HG02642 (cell line): ENCODE measurements around the gene TMEM60.
"Not testable (repeated sequence)": the region's sequence is repeated elsewhere in the genome, so short reads cannot be mapped to it uniquely, and the experiment has no call there.

ENCODE experiments used
- ATAC-seq: cut with Tn5 transposase; IDR thresholded peaks from one replicate; pipeline ENCODE4 v1.9.1; 2021; ENCODE audit warnings: mild to moderate bottlenecking; ENCODE audit not compliant: unreplicated experiment, poor library complexity

TMEM60 gene, protein sequence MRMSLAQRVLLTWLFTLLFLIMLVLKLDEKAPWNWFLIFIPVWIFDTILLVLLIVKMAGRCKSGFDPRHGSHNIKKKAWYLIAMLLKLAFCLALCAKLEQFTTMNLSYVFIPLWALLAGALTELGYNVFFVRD

DNA sequence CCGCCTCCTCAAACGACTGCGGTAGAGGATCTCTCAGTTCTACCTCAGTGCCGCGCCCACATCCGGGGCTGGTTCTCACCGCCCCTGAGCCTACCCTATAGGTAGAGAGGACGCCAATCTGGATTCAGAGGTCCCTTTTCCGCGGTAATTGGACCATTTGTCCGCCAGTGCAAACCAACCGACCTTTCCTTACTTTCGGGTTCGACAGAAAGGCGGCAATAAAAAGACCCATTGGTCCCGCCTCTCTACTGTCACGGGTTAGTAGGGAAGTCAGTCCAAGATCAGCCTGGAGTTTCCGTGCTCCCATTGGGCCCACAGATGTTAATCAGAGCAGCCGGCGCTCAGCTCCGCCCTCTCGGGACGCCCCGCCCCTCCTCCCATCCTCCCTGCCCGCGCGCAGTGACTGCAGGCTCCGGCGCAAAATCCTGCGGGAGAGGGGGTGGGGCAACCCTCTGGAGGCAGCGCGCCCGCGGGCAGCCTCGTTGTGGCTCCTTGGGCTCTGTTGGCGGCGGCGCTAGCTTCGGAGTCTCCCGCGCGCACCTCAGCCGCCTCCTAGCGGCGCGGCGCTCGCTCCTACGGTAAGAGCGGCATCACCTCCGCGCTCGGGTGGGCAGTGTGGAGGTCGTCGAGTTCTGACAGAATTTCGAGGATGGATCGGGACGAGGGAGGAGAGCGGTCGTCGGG lies at the start of gene TMEM60, which contains the start of gene PHTF2:
Gene TMEM60 (minus strand): TSS at position 41 of the 684 bp plus-strand sequence. CDS start 4,061 bp downstream, outside the sequence.
Gene PHTF2 (plus strand): TSS at position 380 of the 684 bp plus-strand sequence.
- ATAC-seq: peak; percentile 91

DNA sequence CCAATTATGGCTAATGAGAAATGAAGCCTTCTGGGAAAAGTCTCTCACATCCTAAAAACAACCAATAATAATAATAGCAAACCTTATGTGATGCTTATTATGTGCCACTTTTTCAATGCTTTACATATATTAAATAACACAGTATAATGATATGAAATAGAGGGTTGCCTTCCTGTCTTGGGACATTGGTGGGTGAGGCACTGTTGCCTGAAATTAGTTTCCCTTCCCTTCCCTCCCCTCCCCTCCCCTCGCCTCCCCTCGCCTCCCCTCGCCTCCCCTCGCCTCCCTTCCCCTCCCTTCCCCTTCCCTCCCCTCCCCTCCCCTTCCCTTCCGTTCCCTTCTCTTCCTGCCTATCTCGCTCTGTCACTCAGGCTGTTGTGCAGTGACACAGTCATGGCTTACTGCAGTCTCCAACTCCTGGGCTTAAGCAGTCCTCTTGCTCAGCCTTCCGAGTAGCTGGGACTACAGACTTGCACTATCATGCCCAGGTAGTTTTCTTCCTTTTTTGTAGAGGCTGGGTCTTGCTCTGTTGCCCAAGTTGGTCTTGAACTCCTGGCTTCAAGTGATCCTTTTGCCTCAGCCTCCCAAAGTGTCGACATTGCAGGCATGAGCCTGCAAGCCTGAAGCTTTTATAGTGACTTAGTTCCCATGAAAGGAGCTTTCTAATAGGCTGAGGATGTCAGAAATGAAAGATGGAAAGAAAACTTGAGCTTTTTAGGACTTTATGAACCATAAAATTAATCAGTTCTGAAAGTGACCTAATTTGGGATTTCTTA lies 48.3 kb upstream of the TMEM60 start:
- ATAC-seq: no peak

DNA sequence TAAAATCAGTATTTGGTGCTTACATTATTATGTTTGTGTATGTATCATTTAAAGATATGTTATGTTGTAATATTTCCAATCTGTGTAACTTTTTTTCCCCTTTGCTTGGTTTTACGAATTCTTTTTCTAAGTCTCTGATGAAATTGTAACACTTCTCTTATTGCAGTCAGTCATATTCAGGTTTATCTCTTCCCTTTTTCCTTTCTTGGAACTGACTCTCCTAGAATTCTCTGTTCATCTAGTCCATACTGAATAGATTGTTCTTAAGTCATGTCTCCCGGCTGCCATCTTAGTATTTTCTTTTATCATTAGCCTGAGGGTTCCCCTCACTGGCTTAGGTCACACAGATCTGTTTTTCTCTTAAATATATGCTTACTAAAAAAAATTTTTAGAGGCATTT lies 45.0 kb upstream of the TMEM60 start:
- no peak for ATAC-seq

DNA sequence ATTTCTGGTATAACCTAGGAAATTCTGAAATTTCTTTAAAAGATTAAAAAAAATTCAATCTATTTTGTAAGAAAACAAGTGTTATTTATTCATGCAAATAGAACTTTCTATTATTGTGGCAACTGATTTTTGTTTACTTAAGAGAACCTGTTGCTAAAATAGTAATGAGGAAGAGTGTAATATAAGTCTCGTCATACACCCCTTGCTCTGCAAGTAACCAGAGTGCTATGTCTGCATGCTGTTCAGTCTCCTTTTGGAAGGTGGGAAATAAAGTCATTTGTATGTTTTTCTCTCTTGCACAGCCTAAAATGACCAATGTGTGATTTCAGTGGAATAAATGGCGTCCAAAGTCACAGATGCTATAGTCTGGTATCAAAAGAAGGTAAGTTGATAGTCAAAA lies 41.7 kb upstream of the TMEM60 start:
- ATAC-seq: no peak

DNA sequence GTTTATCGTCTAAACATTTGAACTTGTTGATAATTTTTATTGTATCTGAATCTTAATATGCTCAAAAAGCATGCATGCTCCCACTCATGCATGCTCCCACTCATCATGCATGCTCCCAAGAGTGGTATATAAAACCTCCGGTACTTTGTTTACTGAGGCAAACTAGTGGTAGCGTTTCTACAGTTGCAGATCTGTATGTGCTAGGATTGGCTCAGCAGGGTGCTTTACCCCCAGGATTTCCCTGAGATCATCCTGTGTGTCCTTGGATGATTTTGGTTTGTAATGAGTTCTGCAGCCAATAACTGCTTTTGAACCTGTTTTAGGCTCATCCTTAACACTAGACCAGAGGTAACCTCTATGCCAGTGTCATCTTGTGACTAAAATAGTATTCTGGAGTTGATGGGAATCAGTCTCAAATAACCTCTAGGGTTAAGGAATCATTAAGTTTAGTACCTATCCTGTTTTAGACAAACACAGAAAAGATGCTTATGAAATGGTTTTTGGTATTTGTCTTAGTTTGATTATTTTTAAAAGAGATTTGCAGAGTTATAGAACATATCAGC lies 40.8 kb upstream of the TMEM60 start:
- ATAC-seq: no peak

DNA sequence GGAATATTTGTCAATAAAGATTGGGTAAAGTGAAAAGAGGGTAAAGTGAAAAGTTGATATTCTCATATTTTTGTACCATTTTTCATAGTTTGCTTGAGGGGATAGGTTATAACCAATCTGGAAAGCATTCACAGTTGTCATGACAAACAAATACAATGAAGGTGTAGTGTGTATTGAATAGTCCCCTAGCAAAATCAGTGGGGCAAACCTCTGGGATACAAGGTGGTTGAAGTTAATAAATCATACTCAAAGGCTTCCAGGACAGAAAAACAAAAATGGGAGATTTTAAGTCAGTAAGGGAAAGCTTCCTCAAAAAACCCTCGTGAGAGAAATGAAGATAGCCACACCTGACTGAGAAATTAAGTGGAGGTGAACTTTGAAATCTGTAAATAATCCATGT lies 39.7 kb upstream of the TMEM60 start:
- no peak for ATAC-seq

DNA sequence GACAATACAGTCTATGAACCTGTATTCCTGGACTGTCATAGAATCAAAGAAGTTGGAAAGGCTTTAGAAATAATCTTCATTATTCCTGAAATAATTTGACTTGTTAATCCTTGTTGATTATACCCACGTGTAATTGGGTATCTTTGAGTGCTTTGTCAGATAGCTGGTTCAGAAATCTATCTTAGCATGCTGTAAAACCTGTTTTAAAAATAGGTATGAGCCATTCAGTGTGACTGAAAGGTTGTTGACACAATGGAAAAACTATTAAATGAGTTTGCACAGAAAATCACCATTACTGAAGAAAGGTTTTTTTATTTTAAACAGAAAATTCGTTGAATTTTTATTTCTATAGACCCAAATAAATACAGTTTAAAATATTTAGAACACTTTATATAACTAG lies 39.0 kb upstream of the TMEM60 start:
- no peak for ATAC-seq

DNA sequence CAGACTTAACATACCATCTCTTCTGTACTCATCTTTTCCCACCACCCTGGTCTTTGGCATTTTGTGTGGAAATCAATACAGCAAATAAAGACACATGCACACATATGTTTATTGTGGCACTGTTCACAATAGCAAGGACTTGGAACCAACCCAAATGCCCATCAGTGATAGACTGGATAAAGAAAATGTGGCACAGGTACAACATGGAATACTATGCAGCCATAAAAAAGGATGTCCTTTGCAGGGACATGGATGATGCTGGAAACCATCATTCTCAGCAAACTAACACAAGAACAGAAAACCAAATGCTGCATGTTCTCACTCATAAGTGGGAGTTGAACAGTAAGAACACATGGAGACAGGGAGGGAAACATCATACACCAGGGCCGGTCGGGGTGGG lies 38.2 kb upstream of the TMEM60 start:
- not testable (repeated sequence) for ATAC-seq

DNA sequence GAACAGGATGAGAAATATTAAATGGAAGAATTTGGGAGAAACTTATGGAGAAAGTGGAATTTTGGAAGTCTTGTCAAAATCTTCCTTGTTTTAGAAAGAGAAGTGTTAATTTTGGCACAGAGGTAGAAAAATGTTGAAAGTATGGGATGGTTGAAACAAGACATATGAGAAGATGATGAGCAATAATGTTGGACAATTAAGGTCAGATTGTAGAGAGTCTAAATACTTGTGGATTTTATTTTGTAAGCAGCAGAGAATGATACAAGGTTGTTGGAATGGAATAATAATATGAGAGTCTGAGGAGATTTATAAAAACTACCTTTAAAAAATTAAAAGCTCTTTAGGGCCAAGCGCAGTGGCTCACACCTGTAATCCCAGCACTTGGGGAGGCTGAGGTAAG lies 34.9 kb upstream of the TMEM60 start:
- ATAC-seq: no peak

DNA sequence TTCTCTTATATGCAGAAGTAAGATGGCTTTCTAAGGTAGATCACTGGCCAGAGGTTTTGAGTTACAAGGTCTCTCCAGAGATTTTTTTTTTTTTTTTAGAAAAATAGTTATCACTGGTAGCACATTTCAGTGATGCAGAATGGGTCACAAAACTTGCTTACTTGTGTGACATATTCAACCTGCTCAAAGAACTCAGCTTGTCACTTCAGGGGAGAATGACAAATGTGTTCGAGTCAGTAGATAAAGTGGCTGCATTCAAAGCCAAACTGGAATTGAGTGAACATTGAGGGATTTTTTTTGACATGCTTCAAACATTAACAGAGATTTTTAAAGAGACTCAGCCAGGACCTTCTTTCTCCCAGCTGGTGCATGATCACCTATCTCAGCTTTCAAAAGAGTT lies 33.7 kb upstream of the TMEM60 start:
- ATAC-seq: no peak

DNA sequence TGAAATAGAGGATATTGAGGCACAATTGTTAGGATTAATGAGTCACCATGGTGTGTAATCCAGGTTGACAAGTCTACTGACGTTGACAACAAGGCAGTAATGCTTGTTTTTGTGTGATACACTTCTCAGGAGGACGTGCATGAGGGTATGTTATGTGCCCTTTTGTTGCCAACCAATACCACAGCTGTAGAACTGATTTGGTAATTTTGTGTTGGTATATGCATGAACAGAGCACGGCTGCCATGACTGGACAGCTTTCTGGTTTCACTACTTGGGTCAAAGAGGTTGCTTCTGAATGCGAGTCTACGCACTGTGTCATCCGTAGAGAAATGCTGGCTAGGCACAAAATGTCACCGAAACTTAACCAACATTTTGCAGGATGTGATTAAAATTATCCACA lies 33.2 kb upstream of the TMEM60 start:
- no peak for ATAC-seq

DNA sequence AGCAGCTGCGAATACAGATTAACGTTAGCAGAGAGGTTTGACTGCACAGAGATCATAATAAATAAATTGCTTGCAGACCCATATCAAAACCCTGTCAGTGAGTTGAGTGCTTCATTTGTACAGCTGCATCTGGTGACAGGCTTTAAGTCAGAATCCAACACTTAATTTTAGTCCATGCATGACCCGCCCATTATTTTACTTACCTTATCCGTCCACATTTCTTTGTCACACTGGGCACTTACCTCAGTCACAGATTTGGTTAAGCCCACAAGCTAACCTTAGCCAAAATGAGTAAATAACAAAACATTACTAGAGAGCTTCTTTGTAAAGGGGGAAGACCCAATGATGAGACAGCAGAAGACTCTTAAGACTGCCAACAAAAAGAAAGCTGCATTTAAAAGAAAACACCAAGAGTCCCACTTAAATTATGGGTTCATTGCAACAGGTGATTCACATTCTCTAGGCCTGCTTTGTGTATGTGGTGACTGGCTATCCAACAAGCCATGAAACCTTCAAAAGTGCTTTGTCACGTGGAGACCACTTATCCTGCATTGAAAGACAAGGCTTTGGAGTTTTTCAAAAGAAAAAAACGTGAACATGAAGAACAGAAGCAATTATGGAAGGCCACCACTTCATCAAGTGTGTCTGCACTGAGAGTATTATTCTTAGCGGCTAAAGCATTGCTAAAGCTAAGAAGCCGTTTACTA lies 32.6 kb upstream of the TMEM60 start:
- no peak for ATAC-seq

DNA sequence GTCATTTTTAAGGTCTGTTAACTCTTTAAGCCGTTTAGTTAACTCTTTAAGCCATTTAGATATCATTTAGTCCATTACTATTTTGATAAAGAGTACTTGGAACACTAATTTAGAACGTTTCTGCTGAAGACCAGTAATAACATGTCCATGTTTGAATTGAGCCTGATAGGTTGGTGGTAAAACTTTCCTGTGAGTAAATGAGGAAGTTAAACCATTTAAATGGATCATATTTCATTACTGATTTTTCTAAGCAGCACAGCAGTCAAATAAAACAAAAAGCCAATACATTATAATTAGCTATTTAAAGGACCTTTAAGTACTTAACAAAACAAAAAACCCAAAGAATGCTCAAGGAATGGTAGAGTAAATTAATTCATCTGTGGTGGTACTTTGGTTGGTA lies 29.8 kb upstream of the TMEM60 start:
- no peak for ATAC-seq

DNA sequence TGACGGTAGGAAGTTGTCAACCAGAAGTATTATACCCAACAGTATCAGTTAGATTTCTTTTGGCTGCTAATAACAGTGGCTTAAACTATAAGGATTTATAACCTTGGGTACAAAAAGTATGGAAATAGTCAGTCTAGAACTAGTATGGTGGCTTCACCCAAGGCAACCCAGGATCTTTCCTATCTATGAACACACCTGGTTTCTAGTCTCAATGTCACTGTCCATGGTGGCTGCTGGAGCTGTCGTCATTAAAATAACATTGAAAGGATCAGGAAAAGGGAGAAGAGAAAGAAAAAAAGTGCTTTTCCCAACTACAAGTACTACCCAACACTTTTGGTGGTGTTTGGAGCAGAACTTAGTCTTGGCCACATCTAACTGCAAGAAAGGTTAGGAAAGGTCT lies 28.1 kb upstream of the TMEM60 start:
- ATAC-seq: no peak

DNA sequence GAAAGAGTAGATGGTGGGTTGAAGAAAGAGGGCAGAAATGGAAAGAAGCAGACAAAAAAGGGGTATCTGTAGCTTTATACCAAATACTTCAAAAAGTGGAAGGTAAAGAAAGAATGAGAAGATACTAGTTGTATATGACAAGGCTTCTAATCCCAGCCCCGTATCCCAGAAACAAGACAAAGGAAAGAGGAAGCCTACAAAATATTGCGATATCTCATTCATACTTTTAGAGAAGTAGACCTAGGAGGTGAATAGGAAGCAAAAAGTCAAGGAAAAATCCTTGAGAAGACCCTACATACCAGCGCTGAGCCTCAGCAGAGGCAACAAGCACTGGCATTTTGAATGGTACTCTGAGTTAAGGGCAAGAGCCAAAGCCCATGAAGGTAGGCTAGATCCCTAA lies 26.9 kb upstream of the TMEM60 start:
- ATAC-seq: no peak

DNA sequence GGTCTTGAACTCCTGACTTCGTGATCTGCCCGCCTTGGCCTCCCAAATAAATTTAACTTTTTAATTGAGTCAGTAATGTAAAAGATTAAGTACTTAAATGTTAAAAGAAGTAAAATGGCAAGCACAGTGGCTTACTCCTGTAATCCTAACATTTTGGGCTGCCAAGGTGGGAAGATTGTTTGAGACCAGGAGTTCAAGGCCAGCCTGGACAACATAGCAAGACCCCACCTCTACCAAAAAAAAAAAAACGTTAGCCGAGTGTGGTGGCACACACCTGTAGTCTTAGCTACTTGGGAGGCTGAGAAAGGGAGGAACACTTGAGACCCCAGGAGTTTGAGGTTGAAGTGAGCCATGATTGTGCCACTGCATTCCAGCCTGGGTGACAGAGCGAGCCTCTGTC lies 26.4 kb upstream of the TMEM60 start:
- no peak for ATAC-seq

DNA sequence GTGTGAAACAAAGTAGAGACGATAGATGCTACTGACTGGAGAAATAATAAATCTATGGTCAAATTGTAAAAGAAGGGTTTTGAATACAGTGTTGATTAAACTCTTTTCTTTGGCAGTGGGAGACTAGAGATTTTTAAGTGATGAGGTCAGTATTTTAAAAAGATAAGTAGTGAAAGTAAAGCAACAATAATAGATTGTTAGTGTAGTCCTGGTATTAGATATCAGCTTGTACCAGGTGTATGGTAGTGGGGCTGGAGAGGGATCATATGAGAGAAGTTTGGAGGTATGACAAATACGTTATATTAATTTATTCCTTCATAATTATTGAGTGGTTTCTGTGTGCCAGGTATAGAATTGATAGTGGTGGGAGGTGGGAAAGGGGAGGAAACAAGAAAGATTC lies 25.6 kb upstream of the TMEM60 start:
- ATAC-seq: peak; percentile 21

DNA sequence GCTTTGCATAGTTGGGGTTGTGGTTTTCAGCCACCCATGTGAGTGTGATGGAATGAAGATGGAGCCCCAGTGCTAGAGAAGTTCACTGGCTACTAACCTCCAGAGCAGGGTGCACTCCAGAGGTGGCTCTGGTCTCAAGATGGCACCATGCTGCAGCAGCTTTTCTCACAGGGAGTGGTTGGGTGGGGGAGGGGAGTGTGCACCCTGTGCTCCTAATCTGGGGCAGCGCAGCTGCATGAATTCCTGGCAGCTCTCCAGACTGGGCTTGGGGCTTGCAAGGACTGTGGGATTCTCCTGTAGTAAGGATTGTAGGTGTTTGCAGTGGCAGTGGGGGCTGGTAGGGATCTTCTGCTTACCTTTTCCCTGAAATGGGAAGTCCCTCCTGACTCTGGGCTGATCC lies 24.0 kb upstream of the TMEM60 start:
- no peak for ATAC-seq

DNA sequence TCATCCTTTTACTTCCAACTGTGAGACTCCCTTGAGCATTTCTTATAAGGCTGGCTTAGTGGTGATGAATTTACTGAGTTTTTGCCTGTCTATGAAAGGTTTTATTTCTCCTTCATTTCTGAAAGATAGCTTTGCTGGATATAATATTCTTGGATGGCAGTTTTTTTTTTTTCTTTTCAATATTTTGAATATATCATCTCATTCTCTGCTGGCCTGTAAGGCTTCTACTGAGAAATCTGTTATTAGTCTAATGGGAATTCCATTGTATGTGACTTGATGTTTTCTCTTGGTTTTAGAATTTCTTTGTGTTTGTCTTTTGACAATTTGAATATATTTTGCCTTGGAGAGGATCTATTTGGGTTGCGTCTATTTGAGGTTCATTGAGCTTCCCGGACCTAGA lies 22.7 kb upstream of the TMEM60 start:
- ATAC-seq: no peak

DNA sequence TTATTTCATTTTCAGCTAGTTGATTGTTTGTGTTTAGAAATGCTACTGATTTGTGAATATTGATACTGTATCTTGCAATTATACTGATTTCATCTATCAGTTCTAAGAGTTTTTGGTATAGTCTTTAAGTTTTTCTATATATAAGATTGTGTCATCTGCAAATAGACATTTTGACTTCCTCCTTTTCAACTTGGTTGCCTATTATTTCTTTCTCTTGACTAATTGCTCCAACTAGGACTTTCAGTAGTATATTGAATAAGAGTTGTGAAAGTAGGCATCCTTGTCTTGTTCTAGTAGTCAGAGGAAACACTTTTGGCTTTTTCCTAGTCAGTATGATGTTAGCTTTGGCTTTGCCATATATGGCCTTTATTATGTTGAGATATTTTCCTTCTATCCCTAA lies 20.8 kb upstream of the TMEM60 start:
- ATAC-seq: no peak

DNA sequence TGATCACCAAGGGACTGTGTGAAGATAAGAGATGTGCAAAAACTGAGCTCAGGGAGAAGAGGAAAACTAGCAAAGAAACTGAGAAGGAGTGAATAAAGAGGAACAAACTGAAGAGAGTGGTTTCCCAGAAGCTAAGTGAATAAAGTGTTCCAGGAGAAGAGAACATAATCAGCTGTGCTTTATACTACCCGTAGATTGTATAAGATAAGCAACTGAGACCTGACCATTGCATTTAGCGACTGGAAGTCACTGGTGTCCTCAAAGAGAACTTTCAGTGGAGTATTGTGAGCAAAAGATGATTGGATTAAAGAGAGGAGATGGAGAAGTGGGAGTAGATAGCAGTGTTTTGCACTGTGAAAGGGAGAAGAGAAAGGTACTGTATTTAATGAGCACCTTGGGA lies 14.9 kb upstream of the TMEM60 start:
- ATAC-seq: no peak
